RWPE1 (cell line): ENCODE measurements around the gene TNFAIP8L1.

ENCODE experiments used
- CTCF ChIA-PET: fragments of 350-600 bp; sonication (Branson Sonifier 250); formaldehyde crosslinking; extraction: SDS; loops from one replicate; lab custom pipeline; 2021; lab: Yijun Ruan, JAX
- POLR2A ChIA-PET: fragments of 400-600 bp; formaldehyde crosslinking; extraction: SDS; loops from one replicate; lab custom pipeline; 2020; ENCODE audit warnings: antibody characterized with exemption; ENCODE audit not compliant: low non-redundant PET; lab: Yijun Ruan, JAX
- DNase-seq: peaks from one replicate; pipeline ENCODE4 v3.0.0; 2012; ENCODE audit warnings: low spot score
- H3K27ac ChIP-seq: fragments of 450-650 bp; 2 replicates; pipeline ENCODE4 v1.5.1; 2017
- CTCF ChIP-seq: fragments of 450-650 bp; conservative IDR thresholded peaks from 2 replicates; pipeline ENCODE4 v1.5.1; 2017; ENCODE audit warnings: low read depth, mild to moderate bottlenecking

Gene TNFAIP8L1

GRCh38 chr19:4682417-4683200 lies 43.3 kb downstream of the TNFAIP8L1 start:
- no peak for DNase-seq
- TF ChIP-seq CTCF = no peak
- ChIA-PET CTCF (no interaction called here), POLR2A (no interaction called here)
- H3K27ac ChIP-seq = peak overlapping the region; percentile 100

- ChIA-PET POLR2A (no interaction called here), CTCF (interaction anchor here (0.6 kb wide), 1 partner anchor 459 kb away, joined by 3 read pairs; no protein-coding TSS in a partner anchor)
- TF ChIP-seq CTCF = no peak
Observed at GRCh38 chr19:4684312-4685095, 45.2 kb downstream of the TNFAIP8L1 start.

GRCh38 chr19:4686700-4687099 lies 47.4 kb downstream of the TNFAIP8L1 start:
- CTCF ChIA-PET = interaction anchor here (0.7 kb wide), 1 partner anchor 104 kb away, joined by 5 read pairs; no protein-coding TSS in a partner anchor
- H3K27ac ChIP-seq = peak overlapping the region; percentile 100
- TF ChIP-seq CTCF = no peak
- POLR2A ChIA-PET = no interaction called here
- DNase-seq = no peak

More at GRCh38 chr19:4684312-4685095, 45.2 kb downstream of the TNFAIP8L1 start:
- no peak for DNase-seq
- peak overlapping the region; percentile 100 for H3K27ac ChIP-seq

- ChIA-PET CTCF (no interaction called here), POLR2A (no interaction called here)
- DNase-seq = no peak
- peak overlapping the region; percentile 100 for H3K27ac ChIP-seq
- no peak for TF ChIP-seq CTCF
Observed at GRCh38 chr19:4687396-4687795, 48.1 kb downstream of the TNFAIP8L1 start.

GRCh38 chr19:4688587-4688986 lies 49.3 kb downstream of the TNFAIP8L1 start:
- H3K27ac ChIP-seq = peak overlapping the region; percentile 100
- CTCF ChIA-PET = interaction anchor here (0.9 to 1.0 kb wide), 2 partner anchors 10 to 185 kb away, joined by 3 to 4 read pairs; no protein-coding TSS in a partner anchor

More at GRCh38 chr19:4688587-4688986, 49.3 kb downstream of the TNFAIP8L1 start:
- no peak for DNase-seq
- POLR2A ChIA-PET = no interaction called here
- TF ChIP-seq CTCF = no peak
